T follicular helper cell (primary cell): Measurements from ENCODE around the gene ARHGEF10L.

Experiments used
- DNase-seq: peaks from one replicate; pipeline ENCODE4 v3.0.0-alpha.2; 2020; ENCODE audit warnings: low read depth

The ARHGEF10L gene

DNA sequence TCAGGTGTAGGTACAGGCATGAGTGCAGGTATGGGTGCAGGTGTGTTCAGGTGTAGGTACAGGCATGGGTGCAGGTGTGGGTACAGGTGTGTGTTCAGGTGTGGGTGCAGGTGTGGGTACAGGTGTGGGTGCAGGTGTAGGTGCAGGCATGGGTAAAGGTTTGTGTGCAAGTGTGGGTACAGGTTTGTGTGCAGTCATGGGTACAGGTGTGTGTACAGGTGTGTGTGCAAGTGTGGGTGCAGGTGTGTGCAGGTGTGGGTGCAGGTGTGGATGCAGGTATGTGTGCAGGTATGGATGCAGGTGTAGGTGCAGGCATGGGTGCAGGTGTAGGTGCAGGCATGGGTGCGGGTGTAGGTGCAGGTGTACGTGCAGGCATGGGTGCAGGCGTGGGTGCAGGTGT lies 136.2 kb downstream of the ARHGEF10L start:
- DNase-seq, result no peak

DNA sequence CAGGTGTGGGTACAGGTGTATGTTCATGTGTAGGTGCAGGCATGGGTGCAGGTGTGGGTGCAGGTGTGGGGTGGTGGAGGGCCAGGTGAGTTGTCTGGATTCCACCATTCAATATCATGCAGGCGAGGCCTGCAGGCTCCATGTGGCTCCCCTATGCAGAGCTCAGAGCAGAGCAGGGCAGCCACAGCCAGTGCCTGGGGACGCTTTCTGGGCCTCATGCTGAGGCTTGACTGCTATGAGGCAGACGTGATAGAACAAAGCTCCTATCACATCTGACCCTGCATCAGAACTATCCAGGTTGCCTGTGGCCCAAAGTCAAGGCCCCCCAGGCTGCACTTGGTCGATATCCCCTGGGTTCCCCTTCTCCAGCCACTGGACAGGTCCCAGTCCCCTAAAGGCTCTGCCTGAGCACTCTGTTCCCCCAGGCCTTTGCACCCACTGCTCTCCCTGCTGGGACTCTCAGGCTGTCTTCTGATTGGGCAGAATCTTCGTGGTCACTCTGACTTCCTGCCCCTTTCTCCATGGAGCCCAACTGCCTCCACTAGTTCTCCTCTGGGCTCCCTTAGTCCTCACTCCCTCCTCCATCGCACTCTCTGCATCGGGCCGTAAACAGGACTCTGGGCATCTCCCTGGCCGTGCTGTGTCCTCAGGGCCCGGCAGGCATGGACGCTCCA lies 137.0 kb downstream of the ARHGEF10L start:
- DNase-seq, result no peak

DNA sequence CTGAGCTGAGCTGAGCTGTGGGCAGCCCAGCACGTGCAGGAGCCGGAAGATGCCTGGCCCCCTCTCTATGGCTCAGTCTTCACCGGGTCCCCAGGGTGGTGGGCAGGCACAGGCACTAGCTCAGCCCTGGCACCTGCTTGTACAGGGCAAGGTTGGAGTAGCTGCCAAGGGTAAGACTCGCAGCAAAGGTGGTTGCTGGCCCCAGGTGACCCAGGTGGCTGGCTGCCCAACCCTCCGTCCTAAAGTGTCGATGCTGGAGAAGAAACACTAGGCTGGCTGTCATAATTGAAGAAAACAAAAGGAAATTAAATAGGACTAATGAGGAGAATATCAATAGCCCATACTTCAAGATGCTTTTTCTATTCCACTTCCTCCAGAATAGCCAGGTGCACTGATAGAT lies 138.5 kb downstream of the ARHGEF10L start:
- no peak for DNase-seq

DNA sequence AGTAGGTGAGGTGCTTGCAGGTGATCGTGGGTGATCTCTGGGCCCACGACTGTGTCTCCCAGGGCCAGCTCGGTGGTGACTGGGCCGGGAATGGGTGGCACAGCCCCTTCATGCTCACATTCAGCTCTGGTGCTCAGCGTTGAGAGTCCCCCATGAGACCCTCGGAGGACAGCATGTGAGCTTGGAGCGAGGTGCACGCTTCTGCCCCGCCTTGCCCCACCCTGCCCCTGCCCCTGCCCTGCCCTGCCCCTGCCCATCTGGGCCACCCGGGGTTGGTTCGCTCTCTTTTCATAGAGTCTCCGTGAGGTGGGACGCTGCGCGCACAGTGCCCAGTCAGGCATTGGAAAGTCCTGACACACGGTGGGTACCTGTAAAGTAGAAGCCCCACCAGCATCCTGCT lies 140.4 kb downstream of the ARHGEF10L start:
- DNase-seq, result no peak

DNA sequence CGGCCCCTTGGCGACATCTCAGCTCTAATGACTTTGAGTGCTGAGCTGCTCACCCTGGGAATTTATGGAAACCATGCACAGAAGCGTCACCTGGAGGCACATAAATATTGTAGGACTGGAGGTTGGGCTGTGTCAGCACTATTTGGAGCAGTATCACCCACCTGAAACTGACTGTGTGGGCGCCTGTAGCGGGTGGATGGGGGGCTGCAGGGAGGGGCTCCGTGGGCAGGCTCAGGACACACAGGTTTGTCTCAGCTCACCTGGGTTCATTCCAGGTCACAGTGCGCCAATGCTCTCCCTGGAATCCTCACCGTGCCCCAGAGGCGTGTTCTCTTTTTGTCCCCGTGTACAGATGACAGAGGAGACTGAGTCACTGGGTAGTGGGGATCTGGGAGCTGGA lies 140.8 kb downstream of the ARHGEF10L start:
- no peak for DNase-seq

DNA sequence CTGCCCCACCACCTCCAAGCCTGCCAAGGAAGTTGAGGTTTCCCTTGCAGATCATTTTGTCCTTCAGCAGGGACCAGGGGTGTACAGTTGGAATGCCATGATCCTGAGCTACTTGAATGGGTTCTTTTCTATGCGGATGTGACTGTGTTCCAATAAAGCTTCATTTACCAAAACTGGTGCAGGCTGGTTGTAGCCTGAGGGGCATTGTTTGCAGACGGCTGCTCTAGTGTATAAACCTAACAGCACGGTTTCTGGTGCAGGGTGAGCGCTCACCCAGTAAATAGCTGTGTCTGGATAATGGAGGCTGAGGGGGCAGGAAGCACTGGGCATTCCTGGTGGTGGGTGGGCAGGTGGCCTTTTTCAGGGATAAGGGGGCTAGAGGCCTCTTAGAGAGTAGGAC lies 142.9 kb downstream of the ARHGEF10L start:
- no peak for DNase-seq

DNA sequence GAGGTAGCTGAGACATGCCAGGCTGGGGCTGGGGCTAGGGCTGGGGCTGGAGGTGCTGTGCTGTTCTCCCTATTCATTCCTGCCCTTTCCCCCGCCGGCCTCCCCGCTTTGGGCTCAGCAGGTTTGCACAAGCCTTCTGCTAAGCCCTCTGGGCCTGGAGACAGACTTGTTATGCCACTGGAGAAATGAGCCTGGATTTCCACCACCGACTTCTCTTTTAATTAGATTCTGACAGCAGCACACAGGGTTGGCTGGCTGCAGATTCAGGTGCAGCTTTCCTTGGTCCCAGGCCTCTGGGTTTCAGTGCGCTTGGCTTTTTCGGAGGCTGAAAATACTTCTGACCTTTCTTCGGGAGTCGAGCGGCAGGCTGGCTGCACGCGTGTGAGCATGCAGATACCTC lies 144.1 kb downstream of the ARHGEF10L start:
- DNase-seq, result no peak

DNA sequence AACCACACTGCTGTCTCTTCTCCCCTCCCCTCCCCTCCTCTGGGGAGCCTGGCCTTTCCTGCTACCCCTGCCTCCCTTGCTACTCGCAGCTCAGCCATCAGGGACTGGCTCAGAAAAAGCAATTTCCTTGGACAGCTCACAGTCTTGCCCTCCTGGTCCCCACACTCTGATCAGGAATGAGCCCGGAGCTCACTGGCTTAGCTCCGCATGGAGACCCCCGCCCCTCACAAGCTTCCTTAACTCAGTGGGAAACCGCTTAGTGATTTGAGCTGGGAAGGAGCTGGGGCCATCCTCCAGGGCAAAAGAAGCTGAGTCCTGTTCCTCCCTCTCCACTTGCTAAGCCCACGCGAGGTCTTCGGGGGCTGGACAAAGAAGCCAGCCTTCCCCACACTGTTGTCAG lies 145.3 kb downstream of the ARHGEF10L start:
- DNase-seq, result no peak

DNA sequence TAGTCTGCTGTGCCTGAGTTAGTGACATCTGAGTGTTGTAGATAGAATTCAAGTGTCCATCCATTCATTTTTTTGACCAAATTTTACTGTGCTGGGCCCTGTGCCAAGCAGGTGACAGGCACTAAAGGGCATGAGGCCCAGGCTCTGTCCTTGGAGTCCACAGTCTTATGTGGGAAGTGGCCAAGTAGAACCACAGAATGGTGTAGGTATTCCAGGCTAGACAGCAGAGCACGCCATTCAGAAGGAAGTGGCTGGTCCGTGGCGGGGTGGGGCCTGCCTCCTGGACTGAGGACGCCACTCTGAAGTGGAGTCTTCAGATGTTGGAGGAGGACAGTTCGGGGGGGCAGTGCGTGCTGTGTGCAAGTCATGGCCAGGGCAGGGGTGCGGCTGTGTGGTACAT lies 146.8 kb downstream of the ARHGEF10L start:
- no peak for DNase-seq

DNA sequence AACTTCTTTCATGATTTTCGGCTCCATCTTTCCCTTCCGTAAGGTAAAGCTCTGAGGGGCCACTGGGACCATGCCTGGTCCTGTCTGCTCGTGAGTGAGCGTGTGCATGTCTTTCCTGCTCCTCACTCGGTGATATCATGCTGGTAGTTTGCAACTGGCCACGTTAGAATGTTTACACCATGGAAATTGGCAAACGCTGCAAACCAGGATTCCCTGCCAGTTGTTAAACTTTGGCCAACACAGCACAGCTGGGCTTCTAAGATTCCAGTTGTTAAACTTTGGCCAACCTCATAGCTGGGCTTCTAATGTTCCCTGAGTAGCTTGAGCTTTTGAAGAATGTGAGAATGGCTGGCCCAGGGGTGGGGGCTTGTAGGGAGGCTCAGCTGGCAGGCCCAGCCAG lies 147.6 kb downstream of the ARHGEF10L start:
- DNase-seq, result no peak

DNA sequence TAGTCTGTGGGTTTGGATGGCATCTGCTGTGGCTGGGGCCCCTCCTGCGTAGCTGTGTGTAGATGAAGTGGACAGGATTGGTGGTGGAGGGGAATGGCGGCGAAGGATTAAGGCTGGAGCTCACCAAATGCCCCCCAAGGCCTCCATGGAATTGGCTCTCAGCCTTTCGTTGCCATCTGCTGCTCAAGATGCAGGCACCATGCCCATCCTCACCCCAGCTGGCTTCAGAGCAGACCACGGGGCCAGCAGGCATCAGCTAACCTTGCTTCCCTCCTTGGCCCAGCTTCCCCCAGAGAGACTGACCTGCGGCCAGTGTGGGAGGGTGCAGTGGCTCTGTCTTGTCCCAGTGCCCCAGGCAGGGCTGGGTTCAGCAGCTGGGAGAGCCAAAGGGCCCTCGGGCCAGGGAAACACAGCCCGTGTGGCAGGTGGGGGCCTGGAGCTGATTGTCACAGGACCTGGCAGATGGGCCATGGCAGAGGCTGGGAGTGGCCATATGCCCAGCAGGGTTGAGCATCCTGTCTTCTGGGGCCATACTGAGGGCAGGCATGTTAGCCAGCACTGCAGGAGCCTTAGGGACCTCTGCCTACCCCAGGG lies 148.8 kb downstream of the ARHGEF10L start:
- DNase-seq, result no peak

DNA sequence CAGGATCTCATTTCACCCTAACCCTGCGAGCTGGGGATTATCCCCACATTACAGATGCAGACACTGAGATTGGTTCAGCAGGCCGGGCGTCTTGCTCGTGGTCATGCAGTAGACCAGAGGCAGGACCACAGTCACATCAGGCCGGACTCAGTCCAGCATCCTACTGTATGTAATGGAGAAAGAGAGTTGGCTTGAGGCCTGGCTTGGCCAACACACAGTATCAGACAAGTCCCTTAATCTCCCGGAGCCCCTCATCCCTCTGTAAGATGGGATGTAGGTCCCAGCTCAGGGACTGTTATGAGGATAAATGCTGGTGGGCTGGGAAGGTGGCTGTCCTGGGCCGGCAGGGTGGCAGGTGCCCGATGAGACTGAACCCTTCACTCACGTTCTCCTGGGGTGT lies 149.5 kb downstream of the ARHGEF10L start:
- no peak for DNase-seq

DNA sequence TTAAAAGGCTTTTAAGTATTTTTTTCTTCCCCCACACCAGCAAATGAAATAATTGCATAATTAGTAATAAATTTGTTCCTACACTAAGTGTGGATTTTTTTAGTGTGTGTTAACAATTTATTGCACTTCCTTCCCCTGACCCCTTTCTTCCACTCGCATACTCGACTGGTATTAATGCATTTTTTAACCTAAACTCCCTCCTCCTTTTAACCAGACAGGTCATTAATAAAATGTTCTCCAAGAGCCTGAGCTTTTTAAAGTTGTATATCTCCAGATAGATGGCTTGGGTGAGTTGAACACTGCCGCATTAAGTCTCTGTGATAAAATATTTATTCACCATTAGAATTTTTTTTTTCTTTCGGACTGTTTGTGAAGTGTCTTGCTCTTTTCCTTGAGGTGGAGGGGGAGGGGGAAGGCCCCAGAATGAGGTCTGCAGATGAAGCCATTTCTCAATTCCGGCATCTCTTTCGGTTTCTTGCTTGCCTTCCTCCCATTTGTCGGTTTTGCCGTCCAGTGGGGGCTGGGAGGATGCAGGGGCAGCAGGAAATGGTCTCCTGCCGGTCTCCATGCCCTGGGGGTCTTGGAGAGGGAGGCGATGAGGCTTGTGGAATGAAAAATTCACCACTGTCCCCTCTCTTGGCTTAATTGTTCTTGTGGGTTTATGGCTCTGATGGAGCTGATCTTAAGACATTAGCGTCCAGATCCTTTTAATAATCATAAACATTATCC lies 151.6 kb downstream of the ARHGEF10L start:
- DNase-seq, result no peak

DNA sequence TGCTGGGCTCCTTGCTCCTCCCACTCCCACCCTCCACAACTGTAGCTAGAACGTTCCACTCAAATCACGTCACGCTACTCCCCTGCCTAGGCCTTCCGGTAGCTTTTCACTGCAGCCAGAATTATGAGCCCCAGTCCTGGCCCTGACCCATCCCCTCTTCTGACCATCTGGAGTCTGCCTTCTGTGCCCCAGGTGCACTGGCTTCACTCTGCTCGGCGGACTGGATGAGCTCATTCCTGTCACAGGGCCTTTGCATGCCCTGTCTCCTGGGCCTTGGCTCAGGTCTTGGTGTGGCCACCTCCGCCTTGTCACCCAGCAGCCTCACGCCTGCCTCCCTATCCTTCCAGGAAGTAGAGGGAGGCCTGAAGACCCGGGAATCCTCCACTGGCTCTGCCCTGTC lies 153.1 kb downstream of the ARHGEF10L start:
- DNase-seq, result no peak

DNA sequence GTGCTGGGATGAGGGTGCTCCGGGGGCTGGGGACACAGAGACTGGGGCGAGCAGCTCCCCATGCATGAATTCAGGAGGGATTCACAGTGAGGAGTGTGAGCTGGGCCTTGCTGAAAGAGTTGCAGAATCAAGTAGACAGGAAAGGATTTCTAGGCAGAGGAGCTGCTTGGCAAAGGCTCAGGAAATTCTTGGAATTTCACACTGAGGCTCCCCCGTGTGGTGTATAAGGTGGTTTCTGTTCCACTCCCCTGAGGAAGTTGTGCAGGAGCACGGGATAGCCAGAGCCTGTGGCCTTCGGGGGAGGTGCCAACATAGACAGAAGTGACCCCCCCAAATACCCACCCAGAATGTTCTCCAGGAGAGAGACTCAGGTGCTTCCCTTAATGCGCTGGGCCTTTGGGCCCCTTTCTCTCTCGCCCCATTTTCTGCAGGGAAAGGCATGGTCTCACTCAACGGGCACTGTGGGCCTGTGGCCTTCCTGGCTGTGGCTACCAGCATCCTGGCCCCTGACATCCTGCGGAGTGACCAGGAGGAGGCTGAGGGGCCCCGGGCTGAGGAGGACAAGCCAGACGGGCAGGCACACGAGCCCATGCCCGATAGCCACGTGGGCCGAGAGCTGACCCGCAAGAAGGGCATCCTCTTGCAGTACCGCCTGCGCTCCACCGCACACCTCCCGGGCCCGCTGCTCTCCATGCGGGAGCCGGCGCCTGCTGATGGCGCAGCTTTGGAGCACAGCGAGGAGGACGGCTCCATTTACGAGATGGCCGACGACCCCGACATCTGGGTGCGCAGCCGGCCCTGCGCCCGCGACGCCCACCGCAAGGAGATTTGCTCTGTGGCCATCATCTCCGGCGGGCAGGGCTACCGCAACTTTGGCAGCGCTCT lies 157.2 kb downstream of the ARHGEF10L start:
- no peak for DNase-seq

DNA sequence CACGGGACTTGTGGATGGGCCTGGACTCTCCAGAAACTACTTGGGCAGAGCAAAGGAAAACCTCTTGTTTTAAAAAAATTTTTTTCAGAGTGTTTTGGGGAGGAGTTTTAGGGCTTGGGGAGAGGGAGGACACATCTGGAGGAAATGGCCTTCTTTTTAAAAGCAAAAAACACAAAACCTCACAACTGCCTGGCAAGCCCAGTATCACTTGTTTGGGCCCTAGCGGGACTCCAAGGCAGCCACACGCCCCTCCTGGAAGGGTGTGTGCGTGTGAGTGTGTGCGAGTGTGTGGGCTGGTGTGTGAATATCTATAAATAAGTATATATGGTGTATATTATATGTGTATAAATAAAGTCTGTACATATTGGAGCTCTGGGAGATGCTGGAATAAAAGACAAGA lies 158.0 kb downstream of the ARHGEF10L start:
- DNase-seq, result no peak

DNA sequence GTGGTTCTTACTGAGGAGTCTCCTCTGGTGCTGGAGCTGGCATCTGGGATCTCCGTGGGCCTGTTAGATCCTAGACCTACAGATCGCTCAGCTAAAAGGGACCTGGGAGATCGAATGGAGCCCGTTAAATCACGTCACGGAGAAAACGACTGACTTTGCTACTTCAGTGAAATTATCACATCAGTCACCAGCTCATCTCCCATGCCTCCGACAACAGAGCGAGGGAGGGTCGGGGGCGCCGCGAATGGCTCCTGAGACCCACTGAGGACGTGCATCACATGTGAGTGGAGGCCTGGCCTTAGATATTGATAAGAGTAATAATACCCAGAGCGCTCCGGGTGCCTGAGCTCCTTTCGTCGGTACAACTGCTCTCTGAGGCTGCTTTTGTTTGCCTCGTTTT lies 160.1 kb downstream of the ARHGEF10L start:
- DNase-seq, result no peak

DNA sequence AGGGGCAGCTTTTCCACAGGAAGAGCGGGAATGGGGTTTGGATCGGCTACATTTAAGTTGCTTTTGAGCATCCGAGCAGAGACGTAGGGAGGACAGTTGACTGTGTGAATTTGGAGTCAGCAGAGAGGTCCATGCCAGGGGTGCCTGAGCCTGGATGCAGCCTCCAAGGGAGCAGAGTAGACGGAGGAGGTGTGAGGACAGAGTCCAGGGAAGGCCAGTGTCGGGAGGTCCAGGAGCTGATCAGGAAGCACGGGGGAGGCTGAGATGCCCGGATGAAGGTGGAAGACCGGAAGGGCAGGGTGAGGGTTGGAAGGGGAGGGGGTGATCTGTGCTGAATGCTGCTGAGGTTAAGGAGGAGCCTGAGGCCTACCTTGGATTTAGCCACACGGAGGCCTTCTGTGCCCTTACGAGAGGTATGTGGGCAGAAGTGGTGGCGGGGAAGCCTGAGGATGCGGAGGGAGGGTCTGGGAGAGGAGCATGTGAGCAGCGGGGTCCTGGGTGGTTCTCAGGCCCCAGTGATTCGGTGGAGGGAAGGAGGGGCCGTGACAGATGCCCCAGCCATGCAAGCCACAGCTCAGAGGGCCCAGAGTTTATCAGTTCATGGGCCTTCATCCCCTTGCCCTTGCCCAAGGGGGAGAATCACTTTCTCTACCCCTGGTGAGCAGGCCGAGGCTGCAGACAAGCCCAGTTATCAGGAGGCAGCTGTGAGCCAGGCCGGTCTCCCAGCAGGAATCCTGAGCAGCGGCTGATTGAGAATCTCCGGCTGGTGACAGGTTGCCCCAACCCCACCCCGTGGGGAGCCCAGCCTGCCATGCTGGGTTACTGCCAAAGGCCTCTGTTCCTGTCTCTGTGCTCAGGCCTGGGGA lies 161.7 kb downstream of the ARHGEF10L start:
- DNase-seq, result no peak

DNA sequence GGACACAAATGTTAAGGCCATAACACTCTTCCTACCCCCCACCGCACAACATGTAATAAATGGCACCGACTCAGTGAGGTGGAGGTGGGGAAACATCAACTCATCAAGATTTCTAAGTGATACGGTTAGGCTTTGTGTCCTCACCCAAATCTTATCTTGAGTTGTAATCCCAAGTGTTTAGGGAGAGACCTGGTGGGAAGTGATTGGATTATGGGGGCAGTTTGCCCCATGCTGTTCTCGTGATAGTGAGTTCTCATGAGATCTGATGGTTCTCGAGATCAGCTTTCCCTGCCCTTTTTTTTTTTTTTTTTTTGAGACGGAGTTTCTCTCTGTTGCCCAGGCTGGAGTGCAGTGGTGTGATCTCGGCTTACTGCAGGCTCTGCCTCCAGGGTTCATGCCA lies 164.7 kb downstream of the ARHGEF10L start:
- no peak for DNase-seq

DNA sequence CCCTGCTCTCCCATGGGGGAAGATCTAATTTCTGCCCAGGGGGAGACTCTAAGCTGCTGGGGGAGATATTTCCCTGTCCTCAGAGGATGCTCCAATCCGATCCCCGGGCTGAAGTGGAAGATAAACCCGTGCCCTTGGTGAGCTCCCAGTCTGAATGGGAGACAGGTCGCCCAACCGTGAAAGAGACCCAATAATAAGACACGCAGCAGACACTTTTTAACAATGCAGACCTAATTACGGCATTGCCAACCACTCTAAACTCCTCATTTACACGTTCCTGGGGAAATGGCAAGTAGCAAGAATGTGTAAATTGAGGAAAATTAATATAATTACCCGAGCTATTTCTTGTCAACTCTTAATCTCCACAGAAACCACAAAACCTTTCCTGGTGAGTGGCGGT lies 166.9 kb downstream of the ARHGEF10L start:
- DNase-seq, result no peak

DNA sequence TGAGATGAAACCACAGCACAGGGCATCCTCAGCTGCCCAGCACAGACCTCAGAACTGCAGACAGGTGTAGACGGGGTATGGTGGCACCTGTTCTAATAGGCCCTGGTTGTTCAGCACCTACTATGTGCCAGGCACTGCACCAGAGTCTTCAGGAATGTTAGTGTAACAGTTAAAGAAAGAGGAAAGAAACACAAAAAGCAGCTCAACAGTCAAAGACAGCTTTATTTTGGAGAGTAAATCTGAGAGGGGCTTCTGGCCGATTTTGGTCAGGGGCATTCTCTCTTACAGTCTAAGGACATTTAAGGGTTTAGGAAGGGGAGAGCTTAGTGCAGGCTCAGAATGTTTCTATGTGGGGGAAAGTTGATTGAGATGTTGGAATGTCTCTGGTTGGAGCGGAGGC lies 170.5 kb downstream of the ARHGEF10L start:
- DNase-seq, result no peak
